EH (cell line): Measurements from ENCODE around the gene WDR26.

ENCODE experiments used
- DNase-seq: peaks from one replicate; pipeline ENCODE4 v3.0.0-alpha.2; 2015; ENCODE audit warnings: low read depth

WDR26 gene

GRCh38 chr1:224348137-224348536 lies 86.5 kb downstream of the WDR26 start:
- DNase-seq: no peak

GRCh38 chr1:224343679-224344078 lies 90.9 kb downstream of the WDR26 start:
- peak; percentile 18 for DNase-seq

DNA sequence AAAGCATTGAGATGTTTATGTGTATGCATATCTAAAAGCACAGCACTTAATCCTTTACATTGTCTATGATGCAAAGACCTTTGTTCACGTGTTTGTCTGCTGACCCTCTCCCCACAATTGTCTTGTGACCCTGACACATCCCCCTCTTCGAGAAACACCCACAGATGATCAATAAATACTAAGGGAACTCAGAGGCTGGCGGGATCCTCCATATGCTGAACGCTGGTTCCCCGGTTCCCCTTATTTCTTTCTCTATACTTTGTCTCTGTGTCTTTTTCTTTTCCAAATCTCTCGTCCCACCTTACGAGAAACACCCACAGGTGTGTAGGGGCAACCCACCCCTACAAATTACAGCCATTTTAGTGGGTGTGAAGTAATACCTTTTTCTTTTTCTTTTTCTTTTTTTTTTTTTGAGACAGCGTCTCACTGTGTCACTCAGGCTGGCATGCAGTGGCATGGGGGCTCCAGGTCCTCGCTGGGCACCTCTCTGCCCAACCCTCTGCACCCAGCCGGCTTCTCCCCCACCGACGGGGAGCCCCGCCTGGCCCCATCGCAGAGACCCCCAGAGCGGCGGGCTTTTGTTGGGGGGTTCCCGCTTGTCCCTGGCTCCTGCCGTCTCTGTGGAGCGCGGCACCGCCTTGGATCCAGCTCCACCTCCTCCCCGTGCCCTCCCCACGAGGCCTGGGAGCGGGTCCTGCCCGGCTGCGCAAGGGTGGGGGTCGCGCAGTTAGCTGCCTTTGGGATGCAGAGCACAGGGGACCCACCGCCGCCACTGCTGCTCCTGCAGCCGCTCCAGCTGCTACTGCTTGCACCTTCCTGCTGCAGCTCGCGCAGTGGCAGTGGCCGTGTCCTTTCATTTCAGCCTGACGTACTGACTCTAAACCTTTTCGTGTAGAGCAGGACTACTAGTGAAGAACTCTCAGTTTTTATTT lies 93.9 kb downstream of the WDR26 start:
- DNase-seq: peak; percentile 40

- DNase-seq: no peak
These were observed 95.1 kb downstream of the WDR26 start for GRCh38 chr1:224339442-224340033.

GRCh38 chr1:224338150-224338838 lies 96.3 kb downstream of the WDR26 start:
- peak; percentile 12 for DNase-seq
